B cell (primary cell): ENCODE measurements around the gene TRUB1.

Experiments used
- CTCF ChIP-seq: fragments of 200-600 bp; IDR thresholded peaks from one replicate; pipeline ENCODE4 v1.8.0; 2022; ENCODE audit warnings: antibody characterized with exemption, mild to moderate bottlenecking
- EZH2 ChIP-seq: IDR thresholded peaks from 2 replicates; pipeline ENCODE4 v1.6.1; 2012; ENCODE audit warnings: borderline replicate concordance, low read depth, mild to moderate bottlenecking, moderate library complexity, low read length; ENCODE audit not compliant: insufficient read depth, poor library complexity, severe bottlenecking

- no peak for TF ChIP-seq CTCF
- no peak for TF ChIP-seq EZH2
Measured at GRCh38 chr10:115004236-115004862, 66.4 kb downstream of the TRUB1 start.
